Rectal smooth muscle tissue (tissue), 1 donor: ENCODE results near the gene KAT6B.

ENCODE experiments used
- H3K27ac ChIP-seq: one replicate; pipeline ENCODE4 v1.7.0; 2013; ENCODE audit warnings: low read depth, low read length, inconsistent platforms
- H3K27me3 ChIP-seq: one replicate; pipeline ENCODE4 v1.7.0; 2013; ENCODE audit warnings: low read length; ENCODE audit not compliant: control insufficient read depth, insufficient read depth
- H3K36me3 ChIP-seq: one replicate; pipeline ENCODE4 v1.7.0; 2013; ENCODE audit warnings: low read length; ENCODE audit not compliant: control insufficient read depth, insufficient read depth
- H3K4me1 ChIP-seq: one replicate; pipeline ENCODE4 v1.7.0; 2013; ENCODE audit warnings: low read length; ENCODE audit not compliant: control insufficient read depth, insufficient read depth
- H3K4me3 ChIP-seq: one replicate; pipeline ENCODE4 v1.7.0; 2013; ENCODE audit warnings: low read length
- H3K9ac ChIP-seq: one replicate; pipeline ENCODE4 v1.7.0; 2013; ENCODE audit warnings: low read length

Gene KAT6B

DNA sequence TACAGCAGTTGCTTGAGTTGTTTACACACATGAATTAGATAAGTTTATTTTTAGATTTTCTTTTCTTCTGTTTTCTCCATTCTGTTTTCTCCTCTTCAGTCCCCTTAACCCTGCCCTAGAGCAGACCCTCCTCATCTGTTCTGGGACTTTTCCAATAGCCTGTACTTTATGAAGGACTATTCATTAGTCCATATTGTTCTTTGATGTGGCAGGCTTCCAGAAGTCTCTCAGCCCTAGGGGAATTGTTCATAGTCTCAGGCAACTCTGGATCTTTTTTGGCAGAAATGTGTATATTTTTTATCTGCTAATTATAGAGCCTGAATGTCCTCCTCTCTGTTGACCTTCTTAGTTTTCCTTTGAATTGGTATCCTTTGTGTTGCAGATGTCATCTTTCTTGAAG lies 25.4 kb downstream of the KAT6B start:
- no peak overlapping the region for H3K4me3 ChIP-seq

DNA sequence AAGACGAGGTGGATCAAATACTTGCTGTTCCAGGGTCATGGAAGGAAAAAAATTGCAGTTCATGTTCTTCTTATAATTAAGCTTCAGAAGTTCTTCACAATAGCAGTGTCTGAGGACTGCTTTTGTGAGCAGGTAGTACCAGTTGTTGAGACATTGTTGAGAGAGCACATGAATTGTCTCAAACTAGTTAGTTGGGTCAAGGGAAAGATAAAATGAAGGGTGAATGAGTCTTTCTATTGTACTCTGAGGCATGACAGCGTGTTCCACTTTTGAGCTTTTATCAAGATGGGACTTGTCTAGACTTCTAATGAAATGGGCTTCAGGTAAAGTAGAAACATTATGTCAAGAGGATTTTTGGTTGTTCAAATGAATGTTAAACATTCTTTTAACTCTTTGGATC lies 26.0 kb downstream of the KAT6B start:
- no peaks in the 10 kb centered on the region for H3K27me3 ChIP-seq
- H3K27ac ChIP-seq, result no peak overlapping the region
- peaks cover 21% of the 10 kb centered on the region for H3K4me1 ChIP-seq
- H3K36me3 ChIP-seq, result peaks cover 4% of the 10 kb centered on the region
- H3K4me3 ChIP-seq, result no peak overlapping the region
- H3K9ac ChIP-seq, result no peak overlapping the region

More for the DNA sequence above, 25.4 kb downstream of the KAT6B start:
- H3K27ac ChIP-seq, result no peak overlapping the region
- no peaks in the 10 kb centered on the region for H3K27me3 ChIP-seq
- H3K4me1 ChIP-seq, result peaks cover 21% of the 10 kb centered on the region
- H3K36me3 ChIP-seq, result no peaks in the 10 kb centered on the region
- no peak overlapping the region for H3K9ac ChIP-seq

DNA sequence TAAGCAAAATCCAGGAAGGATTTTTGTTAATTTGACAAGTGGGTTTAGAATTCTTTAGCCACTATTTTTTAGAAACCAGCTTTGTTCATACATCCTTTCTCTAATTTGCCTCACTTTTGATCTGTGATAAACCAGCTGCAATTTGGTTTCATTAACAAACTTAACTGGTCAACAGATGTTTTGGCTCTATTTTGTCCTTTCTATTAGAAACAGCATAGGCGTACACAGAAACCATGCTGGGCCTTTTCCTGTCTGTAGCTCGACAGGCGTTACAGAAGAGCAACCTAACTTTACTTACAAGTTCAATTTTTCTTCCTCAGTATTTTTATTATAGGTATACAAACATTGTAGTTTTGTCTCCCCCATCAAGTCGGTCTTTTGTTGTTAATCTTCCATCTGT lies 28.2 kb downstream of the KAT6B start:
- no peak overlapping the region for H3K9ac ChIP-seq
- H3K27me3 ChIP-seq, result no peaks in the 10 kb centered on the region
- H3K4me1 ChIP-seq, result peaks cover 21% of the 10 kb centered on the region
- H3K4me3 ChIP-seq, result no peak overlapping the region
- H3K36me3 ChIP-seq, result peaks cover 4% of the 10 kb centered on the region
- no peak overlapping the region for H3K27ac ChIP-seq

DNA sequence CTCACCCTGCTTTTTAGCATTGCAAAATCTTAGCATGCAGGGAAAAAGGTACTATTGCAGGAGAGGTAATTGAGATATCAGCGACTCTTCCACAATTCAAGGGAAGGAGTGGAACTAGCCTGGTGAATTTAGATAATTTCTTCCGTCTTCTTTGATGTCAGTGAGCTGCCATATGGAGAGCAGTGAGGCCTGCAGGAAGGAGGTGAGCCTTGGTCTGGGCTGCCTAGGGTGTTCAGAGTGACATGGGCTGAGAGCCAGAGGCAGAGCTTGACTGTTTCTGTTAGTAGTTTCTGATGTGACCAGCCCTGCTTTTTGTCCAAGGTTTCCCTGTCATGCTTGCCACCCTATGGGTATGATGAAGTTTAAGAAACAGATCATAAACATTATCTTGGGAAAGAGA lies 28.6 kb downstream of the KAT6B start:
- H3K4me3 ChIP-seq, result no peak overlapping the region
- H3K4me1 ChIP-seq, result peaks cover 21% of the 10 kb centered on the region
- H3K27ac ChIP-seq, result no peak overlapping the region
- no peak overlapping the region for H3K9ac ChIP-seq
- peaks cover 4% of the 10 kb centered on the region for H3K36me3 ChIP-seq
- no peaks in the 10 kb centered on the region for H3K27me3 ChIP-seq

DNA sequence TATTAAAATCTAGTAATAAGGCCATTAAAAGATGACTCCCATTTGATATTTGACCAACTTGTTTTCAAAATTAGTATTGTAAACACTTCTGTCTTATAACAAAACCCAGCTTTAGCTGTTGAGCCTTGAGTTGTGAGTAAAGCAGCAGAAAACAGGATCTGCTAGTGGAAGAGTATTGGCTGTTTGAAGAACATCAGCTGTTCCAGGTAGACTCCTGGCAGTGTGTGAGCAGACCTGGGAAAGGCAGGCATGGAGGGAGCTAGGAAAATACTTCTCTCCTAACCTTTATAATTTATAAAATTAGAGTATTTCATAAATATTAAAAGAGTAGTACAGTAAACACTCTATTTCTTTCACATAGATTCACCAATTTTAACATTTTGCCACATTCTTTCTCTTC lies 29.0 kb downstream of the KAT6B start:
- Histone ChIP-seq H3K36me3 (peaks cover 4% of the 10 kb centered on the region), H3K27me3 (no peaks in the 10 kb centered on the region), H3K27ac (no peak overlapping the region), H3K9ac (no peak overlapping the region), H3K4me1 (peaks cover 21% of the 10 kb centered on the region), H3K4me3 (no peak overlapping the region)

DNA sequence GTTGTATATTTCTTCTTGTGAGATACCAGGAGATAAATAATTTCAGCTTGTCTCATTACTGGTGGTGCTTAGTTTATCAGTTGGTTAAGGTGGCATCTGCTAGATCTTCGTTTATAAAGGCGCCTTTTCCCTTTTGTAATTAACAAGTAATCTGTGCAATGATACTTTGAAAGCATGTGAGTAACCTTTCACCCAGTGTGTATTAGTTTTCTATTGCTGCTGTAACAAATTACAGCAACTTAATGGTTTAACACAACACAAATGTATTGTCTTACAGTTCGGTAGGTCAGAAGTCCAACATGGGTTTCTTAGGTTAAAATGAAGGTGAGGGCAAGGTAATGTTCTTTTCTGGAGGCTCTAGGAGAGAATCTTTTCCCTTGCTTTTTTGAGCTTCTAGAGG lies 30.5 kb downstream of the KAT6B start:
- no peak overlapping the region for H3K27ac ChIP-seq
- peaks cover 4% of the 10 kb centered on the region for H3K36me3 ChIP-seq
- H3K4me3 ChIP-seq, result no peak overlapping the region
- H3K27me3 ChIP-seq, result no peaks in the 10 kb centered on the region
- peaks cover 17% of the 10 kb centered on the region for H3K4me1 ChIP-seq
- no peak overlapping the region for H3K9ac ChIP-seq

DNA sequence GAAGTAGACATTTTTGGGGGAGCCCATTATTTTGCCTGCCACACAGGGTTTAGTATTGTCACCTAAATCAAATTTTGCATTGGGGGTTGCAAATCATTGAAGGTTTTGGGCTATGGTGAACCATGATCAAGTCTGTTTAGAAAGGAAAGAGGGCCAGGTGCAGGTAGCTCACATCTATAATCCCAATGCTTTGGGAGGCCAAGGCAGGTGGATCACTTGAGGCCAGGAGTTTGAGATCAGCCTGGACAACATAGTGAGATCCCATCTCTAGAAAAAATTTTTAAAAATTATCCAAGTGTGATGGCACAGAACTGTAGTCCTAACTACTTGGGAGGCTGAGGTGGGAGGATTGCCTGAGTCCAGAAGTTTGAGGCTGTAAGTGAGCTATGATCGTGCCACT lies 31.2 kb downstream of the KAT6B start:
- H3K4me1 ChIP-seq, result peaks cover 11% of the 10 kb centered on the region
- no peak overlapping the region for H3K9ac ChIP-seq

DNA sequence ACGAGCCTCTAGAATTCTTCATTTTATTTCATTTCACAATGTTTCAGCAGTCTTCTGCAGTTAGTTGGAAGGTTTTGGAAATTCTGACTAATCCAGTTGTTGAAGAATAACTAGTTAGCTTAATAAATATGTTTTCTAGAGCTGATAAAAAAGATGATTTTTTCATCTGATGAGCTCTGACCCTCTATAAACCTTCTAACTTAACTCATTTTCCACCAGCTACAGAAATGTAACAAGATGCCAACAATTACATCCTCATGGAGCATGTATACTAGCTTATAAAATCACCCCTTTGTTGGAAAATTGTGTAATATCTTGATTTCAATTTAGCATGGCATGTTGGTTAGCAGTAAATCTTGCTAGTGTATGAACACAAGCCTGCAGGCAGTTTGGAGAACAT lies 33.1 kb downstream of the KAT6B start:
- H3K27me3 ChIP-seq, result no peaks in the 10 kb centered on the region
- no peak overlapping the region for H3K27ac ChIP-seq
- no peak overlapping the region for H3K4me3 ChIP-seq
- H3K9ac ChIP-seq, result no peak overlapping the region
- peaks cover 11% of the 10 kb centered on the region for H3K4me1 ChIP-seq
- H3K36me3 ChIP-seq, result peaks cover 4% of the 10 kb centered on the region

More for the DNA sequence above, 31.2 kb downstream of the KAT6B start:
- Histone ChIP-seq H3K27me3 (no peaks in the 10 kb centered on the region), H3K4me3 (no peak overlapping the region), H3K36me3 (peaks cover 4% of the 10 kb centered on the region), H3K27ac (no peak overlapping the region)

DNA sequence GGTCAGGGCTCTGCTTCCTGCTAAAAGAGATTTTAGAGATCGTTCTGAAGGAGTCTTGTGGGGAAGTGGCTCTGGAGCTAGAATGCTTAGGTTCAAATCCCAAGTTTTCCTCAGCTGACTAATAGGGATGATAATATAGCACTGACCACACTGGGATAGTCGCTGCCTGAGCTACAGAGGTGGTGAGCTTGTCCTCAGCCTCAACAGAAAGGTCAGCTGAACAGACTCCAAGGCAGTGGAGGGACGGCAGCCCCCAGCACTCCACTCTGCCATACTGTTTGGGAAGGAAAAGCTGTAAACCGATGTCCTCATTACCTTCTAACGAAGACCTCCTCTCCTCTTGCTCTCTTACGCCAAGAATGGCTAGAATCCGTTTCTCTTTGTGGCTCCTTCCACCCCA lies 36.2 kb downstream of the KAT6B start:
- Histone ChIP-seq H3K27me3 (no peaks in the 10 kb centered on the region), H3K4me3 (no peak overlapping the region), H3K36me3 (no peaks in the 10 kb centered on the region), H3K27ac (no peak overlapping the region), H3K9ac (no peak overlapping the region), H3K4me1 (peaks cover 6% of the 10 kb centered on the region)

DNA sequence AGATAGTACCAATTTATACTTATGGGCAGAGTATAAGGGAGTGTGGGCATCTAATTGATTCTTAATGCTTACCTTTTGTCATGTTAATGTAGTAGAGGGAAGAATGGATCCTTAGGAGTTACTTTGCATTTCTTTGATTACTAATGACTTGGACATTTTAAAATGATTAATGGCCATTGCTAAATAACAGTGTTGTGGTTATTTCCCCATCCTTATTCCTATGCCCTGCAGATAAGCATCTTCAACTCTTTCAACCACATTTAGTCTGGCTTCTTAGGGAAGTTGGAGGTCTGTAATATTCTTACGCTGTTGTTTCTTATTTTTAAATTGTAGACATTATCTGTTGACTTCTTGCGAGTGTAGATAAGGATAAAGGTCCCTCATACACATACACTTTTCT lies 37.2 kb downstream of the KAT6B start:
- Histone ChIP-seq H3K9ac (no peak overlapping the region), H3K27me3 (no peaks in the 10 kb centered on the region), H3K27ac (no peak overlapping the region), H3K4me1 (peaks cover 6% of the 10 kb centered on the region), H3K4me3 (no peak overlapping the region), H3K36me3 (no peaks in the 10 kb centered on the region)

DNA sequence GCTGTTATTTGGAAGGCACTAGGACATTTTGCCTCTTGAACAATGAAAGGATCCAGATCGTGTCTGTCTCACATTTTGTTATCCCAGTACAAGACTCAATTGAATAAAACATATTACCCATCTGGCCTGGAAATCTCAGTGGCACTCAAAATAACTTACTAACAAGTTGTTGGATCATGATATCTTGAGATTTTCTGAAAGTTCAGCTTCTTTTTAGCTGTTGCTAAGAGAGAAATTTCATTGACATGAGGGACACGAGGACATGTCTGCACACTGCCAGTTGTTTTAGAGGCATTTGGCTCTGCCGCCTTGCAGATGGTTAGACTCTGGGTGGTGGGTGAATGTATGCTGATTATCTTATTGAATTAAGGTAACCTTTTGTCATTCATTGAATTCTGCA lies 41.0 kb downstream of the KAT6B start:
- Histone ChIP-seq H3K4me1 (peaks cover 6% of the 10 kb centered on the region), H3K36me3 (no peaks in the 10 kb centered on the region)

DNA sequence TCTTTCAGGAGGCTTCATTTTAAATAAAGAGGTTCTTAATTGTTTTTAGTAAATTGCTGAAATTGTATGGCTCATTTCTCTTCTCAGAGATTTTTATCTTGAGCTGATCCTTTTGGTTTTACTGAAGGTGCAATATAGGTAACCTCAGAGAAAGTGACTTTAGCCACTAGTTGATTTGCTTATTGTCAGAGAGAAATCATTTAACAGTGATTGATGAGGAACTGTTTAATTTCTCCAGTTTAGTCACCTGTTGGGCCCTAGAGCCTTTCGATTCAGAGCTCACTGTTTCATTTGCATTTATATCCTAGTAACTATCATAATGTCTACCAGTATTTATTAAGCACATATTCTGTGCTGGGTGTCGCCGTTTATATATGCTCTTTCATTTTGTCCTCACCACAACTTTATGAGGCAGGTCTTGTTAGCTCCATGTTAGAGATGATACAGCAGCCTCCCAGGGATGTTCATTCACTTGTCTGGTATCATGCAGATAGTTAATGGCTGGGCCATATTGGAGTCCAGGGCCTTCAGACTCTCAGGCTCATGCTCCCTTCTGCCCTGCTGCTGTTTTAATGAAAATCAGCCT lies 42.1 kb downstream of the KAT6B start:
- H3K36me3 ChIP-seq, result no peaks in the 10 kb centered on the region
- H3K4me3 ChIP-seq, result no peak overlapping the region
- no peak overlapping the region for H3K27ac ChIP-seq
- no peaks in the 10 kb centered on the region for H3K27me3 ChIP-seq
- no peak overlapping the region for H3K9ac ChIP-seq
- peaks cover 6% of the 10 kb centered on the region for H3K4me1 ChIP-seq

More for the DNA sequence above, 41.0 kb downstream of the KAT6B start:
- no peaks in the 10 kb centered on the region for H3K27me3 ChIP-seq
- no peak overlapping the region for H3K27ac ChIP-seq
- no peak overlapping the region for H3K4me3 ChIP-seq
- H3K9ac ChIP-seq, result no peak overlapping the region

DNA sequence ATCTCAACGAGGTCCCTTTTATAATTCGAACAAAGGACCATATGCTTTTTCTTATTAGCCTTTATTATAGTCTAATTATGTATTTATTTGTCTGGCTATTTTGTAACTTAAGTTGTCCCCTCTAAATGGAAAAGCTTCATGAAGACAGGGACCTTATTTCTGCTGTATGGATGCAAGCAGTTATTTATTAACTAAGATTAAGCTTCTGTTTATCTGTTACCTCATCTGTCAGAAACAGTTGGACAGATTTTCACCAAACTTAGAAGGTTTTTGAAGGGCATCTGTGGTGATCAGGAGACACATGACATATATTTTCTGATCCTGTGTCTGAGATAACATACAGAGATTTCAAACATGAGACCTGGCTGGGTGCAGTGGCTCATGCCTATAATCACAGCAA lies 43.2 kb downstream of the KAT6B start:
- H3K4me3 ChIP-seq, result no peak overlapping the region
- no peaks in the 10 kb centered on the region for H3K27me3 ChIP-seq
- no peak overlapping the region for H3K9ac ChIP-seq
- H3K27ac ChIP-seq, result no peak overlapping the region
- no peaks in the 10 kb centered on the region for H3K36me3 ChIP-seq
- H3K4me1 ChIP-seq, result peaks cover 6% of the 10 kb centered on the region
